ENCODE results near the gene BHLHE23.
A peak's percentile ranks its signal among the peaks of the same experiment; 100 is the strongest.

BHLHE23 gene

DNA sequence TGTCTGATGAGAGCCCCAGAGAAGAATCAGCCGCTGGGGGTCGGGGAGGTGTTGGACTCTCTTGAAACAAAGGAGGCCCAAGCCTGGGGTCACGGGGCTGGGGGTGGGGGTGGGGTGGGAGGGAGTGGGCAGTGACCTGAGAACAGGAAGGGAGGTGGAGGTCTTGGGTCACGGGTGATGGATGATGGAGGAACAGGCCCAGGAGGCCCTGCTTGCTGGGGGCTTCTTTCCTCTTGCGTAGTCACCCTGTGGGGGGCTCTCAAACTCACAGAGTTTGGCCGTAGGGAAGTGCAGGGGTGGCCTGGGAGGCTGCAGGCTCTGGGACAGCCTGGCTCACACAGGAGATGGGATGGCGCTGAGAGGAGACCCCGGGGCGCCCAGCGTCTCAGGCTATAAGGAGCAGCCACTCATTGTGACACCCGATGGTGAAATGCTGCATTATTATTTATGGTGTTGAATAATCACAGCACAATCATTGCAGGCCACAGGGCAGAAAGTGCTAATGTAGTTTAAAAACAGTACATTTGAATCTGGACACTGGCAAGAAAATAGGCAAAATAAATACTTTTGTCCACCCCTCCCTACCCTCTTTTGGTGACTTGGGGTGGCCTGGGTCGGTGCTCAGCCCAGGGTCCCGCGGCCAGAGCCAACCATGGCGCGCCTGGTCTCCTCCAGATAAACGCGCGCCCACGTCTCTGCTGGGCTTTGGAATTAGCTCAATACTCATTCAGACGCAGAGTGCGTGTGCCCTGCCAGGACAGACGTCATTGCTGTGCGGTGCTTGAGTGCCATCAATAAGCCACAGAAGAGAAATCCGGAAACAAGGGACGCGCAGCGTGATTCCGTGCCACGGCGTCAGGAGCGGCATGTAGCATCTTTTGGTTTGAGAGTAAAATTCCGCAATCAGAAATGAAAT, 27.3 kb upstream of the BHLHE23 start:
- no peaks in the 10 kb centered on the region for H3K36me3 ChIP-seq (replicated peaks; ENCODE audit: insufficient read depth, low read length)
- no peak overlapping the region for H3K4me3 ChIP-seq (ENCODE audit: low read length)
- no peak for DNase-seq
- TF ChIP-seq EZH2phosphoT487 (IDR thresholded peaks at IDR 0.05; ENCODE audit: low read length) (no peak), EZH2 (optimal IDR thresholded peaks at IDR 0.05; ENCODE audit: low read depth, low read length) (peak; percentile 24)
- H3K79me2 ChIP-seq (ENCODE audit: low read length): no peaks in the 10 kb centered on the region
- no peak overlapping the region for H3K4me2 ChIP-seq (ENCODE audit: low read depth, low read length)
- no peaks in the 10 kb centered on the region for H4K20me1 ChIP-seq (ENCODE audit: insufficient read depth, low read length)
- no peak overlapping the region for H2AFZ ChIP-seq (ENCODE audit: low read length)
- H3K4me1 ChIP-seq (ENCODE audit: low read length): no peaks in the 10 kb centered on the region
- no peaks in the 10 kb centered on the region for H3K9me3 ChIP-seq (replicated peaks; ENCODE audit: insufficient read depth, low read length)
- no peaks in the 10 kb centered on the region for H3F3A ChIP-seq (ENCODE audit: insufficient read depth, low read length)
- H3K9me2 ChIP-seq (replicated peaks; ENCODE audit: insufficient read depth, low read length): no peaks in the 10 kb centered on the region
- no peak overlapping the region for H3K9ac ChIP-seq (ENCODE audit: low read length)
- H3K27me3 ChIP-seq (replicated peaks; ENCODE audit: insufficient read depth, low read length): peaks cover 93% of the 10 kb centered on the region
- H3K27ac ChIP-seq (ENCODE audit: low read length): no peak overlapping the region

DNA sequence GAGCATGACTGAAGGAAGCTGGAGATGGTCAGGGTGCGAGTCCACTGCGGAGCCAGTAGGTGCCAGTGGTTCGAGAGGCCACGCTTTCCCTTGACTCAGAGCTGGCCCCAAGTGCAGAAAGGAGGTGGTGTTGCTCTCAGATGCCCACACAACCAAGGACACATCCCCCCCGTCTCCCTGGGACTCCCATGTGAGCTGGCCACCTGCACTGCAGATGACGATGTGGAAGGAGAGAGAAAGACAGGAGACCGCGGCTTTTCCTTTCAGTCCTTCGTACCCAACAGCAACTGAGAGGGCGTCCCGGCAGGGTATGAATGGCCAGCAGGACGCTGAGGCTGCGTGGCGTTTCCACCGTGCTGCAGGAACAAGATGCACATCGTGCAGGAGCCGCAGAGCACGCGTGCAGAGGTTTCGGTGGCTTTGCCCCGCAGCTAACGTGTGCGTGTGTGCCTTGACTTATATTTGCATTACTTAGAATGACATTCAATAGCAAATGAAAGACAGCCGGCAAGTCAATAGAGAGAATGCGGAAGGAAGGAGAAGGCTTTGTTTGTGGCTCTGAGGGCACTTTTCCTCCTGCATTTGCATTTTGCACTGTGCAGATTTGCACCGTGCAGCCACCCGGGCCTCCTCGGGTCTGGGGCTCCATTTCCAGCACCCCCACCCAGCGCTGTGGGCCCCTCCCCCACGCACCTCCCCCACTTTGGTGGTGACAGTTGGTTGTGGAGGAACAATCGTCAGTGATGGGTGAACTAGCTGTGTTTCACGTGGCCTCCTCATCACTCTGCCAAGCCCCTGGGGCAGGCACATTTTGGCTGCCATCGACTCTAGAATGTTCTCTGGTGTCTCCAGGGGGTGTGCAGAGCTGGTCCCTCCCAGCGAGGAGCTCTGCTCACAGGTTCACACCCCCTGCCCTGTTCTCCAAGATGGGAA, 26.4 kb upstream of the BHLHE23 start:
- Histone ChIP-seq H3K27ac (ENCODE audit: low read length) (no peak overlapping the region), H3K79me2 (ENCODE audit: low read length) (no peaks in the 10 kb centered on the region), H4K20me1 (ENCODE audit: insufficient read depth, low read length) (no peaks in the 10 kb centered on the region), H3K27me3 (replicated peaks; ENCODE audit: insufficient read depth, low read length) (peaks cover 90% of the 10 kb centered on the region), H3K4me1 (ENCODE audit: low read length) (no peaks in the 10 kb centered on the region), H3K36me3 (replicated peaks; ENCODE audit: insufficient read depth, low read length) (no peaks in the 10 kb centered on the region), H3K9me3 (replicated peaks; ENCODE audit: insufficient read depth, low read length) (no peaks in the 10 kb centered on the region), H2AFZ (ENCODE audit: low read length) (no peak overlapping the region), H3F3A (ENCODE audit: insufficient read depth, low read length) (no peaks in the 10 kb centered on the region), H3K4me3 (ENCODE audit: low read length) (no peak overlapping the region), H3K9me2 (replicated peaks; ENCODE audit: insufficient read depth, low read length) (no peaks in the 10 kb centered on the region), H3K9ac (ENCODE audit: low read length) (no peak overlapping the region), H3K4me2 (ENCODE audit: low read depth, low read length) (no peak overlapping the region)
- TF ChIP-seq, protein P1, sequence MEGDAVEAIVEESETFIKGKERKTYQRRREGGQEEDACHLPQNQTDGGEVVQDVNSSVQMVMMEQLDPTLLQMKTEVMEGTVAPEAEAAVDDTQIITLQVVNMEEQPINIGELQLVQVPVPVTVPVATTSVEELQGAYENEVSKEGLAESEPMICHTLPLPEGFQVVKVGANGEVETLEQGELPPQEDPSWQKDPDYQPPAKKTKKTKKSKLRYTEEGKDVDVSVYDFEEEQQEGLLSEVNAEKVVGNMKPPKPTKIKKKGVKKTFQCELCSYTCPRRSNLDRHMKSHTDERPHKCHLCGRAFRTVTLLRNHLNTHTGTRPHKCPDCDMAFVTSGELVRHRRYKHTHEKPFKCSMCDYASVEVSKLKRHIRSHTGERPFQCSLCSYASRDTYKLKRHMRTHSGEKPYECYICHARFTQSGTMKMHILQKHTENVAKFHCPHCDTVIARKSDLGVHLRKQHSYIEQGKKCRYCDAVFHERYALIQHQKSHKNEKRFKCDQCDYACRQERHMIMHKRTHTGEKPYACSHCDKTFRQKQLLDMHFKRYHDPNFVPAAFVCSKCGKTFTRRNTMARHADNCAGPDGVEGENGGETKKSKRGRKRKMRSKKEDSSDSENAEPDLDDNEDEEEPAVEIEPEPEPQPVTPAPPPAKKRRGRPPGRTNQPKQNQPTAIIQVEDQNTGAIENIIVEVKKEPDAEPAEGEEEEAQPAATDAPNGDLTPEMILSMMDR (IDR thresholded peaks at IDR 0.05; ENCODE audit: low read length): no peak
- TF ChIP-seq EZH2 (optimal IDR thresholded peaks at IDR 0.05; ENCODE audit: low read depth, low read length) (no peak), EZH2phosphoT487 (IDR thresholded peaks at IDR 0.05; ENCODE audit: low read length) (no peak)
- DNase-seq: no peak

DNA sequence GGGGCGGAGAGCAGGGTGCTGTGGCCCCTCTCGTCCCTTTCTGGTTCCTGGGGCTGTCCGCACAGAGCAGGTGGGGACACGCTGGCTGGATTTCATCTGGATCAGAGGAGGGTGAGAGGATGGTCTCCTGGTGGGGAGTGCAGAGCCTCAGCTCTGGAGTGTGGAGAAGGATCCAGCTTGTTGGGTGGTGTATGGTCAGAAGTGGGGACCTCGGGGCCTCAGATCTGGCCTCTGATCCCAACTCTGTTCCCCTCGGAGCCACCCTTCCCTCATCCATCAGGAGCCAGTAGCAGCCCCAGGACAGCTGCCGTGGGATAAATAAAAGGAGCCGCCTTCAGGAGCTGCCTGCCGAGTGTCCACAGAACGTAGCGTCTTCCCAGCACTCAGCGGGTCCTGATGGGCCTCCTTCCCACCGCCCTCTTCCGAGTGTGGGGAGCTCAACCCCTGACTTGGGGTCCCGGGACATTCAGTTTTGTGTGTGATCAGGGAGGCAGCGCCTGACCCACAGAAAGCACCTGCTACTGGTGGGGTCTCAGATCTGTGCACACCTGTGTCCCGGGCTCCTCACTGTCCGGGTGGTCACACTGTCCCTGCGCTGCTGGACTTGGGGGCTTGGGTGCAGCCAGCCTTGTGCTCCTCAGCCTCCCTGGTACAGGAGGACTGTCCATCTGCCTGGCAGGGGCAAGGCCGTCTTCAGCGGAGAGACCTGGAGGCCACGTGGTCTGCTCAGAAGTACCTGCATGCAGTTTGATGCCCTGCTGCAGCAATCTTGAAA, 25.4 kb upstream of the BHLHE23 start:
- H3K9me3 ChIP-seq (replicated peaks; ENCODE audit: insufficient read depth, low read length): no peaks in the 10 kb centered on the region
- peaks cover 88% of the 10 kb centered on the region for H3K27me3 ChIP-seq (replicated peaks; ENCODE audit: insufficient read depth, low read length)
- H3K27ac ChIP-seq (ENCODE audit: low read length): no peak overlapping the region
- H3K4me3 ChIP-seq (ENCODE audit: low read length): no peak overlapping the region
- no peak overlapping the region for H3K9ac ChIP-seq (ENCODE audit: low read length)
- H3K79me2 ChIP-seq (ENCODE audit: low read length): no peaks in the 10 kb centered on the region
- no peaks in the 10 kb centered on the region for H3K9me2 ChIP-seq (replicated peaks; ENCODE audit: insufficient read depth, low read length)
- no peaks in the 10 kb centered on the region for H3K4me1 ChIP-seq (ENCODE audit: low read length)
- H3K4me2 ChIP-seq (ENCODE audit: low read depth, low read length): no peak overlapping the region
- H3F3A ChIP-seq (ENCODE audit: insufficient read depth, low read length): no peaks in the 10 kb centered on the region
- no peaks in the 10 kb centered on the region for H3K36me3 ChIP-seq (replicated peaks; ENCODE audit: insufficient read depth, low read length)
- no peak overlapping the region for H2AFZ ChIP-seq (ENCODE audit: low read length)
- no peaks in the 10 kb centered on the region for H4K20me1 ChIP-seq (ENCODE audit: insufficient read depth, low read length)
- TF ChIP-seq EZH2phosphoT487 (IDR thresholded peaks at IDR 0.05; ENCODE audit: low read length) (no peak), EZH2 (optimal IDR thresholded peaks at IDR 0.05; ENCODE audit: low read depth, low read length) (no peak)
- TF ChIP-seq, protein P1 (IDR thresholded peaks at IDR 0.05; ENCODE audit: low read length): no peak
- no peak for DNase-seq

Measured in MM.1S (cell line).